HepG2 (cell line): ENCODE measurements around the gene FKBP8. TPM values are rescaled to one million over a fixed set of nuclear protein-coding genes. Genes with fewer than 3 reads are reported as not detected.

Experiments
- ARNT2 ChIP-seq: sonication (generic); formaldehyde crosslinking; IDR thresholded peaks from 2 replicates; pipeline ENCODE4 v1.8.0; 2022; ENCODE audit warnings: mild to moderate bottlenecking, low read depth, missing genetic modification reagents, moderate library complexity
- BORCS8-MEF2B ChIP-seq: sonication (generic); formaldehyde crosslinking; IDR thresholded peaks from 2 replicates; pipeline ENCODE4 v1.8.0; 2022; ENCODE audit warnings: mild to moderate bottlenecking, missing genetic modification reagents
- ELF3 ChIP-seq: IDR thresholded peaks from 2 replicates; pipeline ENCODE4 v1.6.1; 2016; ENCODE audit warnings: missing genetic modification reagents, missing compliant biosample characterization
- GLI4 ChIP-seq: sonication (generic); formaldehyde crosslinking; IDR thresholded peaks from 2 replicates; pipeline ENCODE4 v1.5.1; 2020; ENCODE audit warnings: missing genetic modification reagents, mild to moderate bottlenecking, moderate library complexity, borderline replicate concordance
- HOXA9 ChIP-seq: sonication (generic); formaldehyde crosslinking; IDR thresholded peaks from 2 replicates; pipeline ENCODE4 v1.8.1; 2022; ENCODE audit warnings: missing genetic modification reagents, mild to moderate bottlenecking, moderate library complexity, borderline replicate concordance
- MEF2D ChIP-seq: sonication (generic); formaldehyde crosslinking; IDR thresholded peaks from 2 replicates; pipeline ENCODE4 v1.5.1; 2020; ENCODE audit warnings: mild to moderate bottlenecking, missing genetic modification reagents
- PHF8 ChIP-seq: sonication (generic); formaldehyde crosslinking; IDR thresholded peaks from 2 replicates; pipeline ENCODE4 v1.5.0; 2020; ENCODE audit warnings: missing genetic modification reagents
- PRMT3 ChIP-seq: sonication (generic); formaldehyde crosslinking; IDR thresholded peaks from 2 replicates; pipeline ENCODE4 v1.8.1; 2022; ENCODE audit warnings: low read depth, mild to moderate bottlenecking, moderate library complexity, missing genetic modification reagents, borderline replicate concordance
- RARA ChIP-seq: IDR thresholded peaks from 2 replicates; pipeline ENCODE4 v1.6.1; 2016; ENCODE audit warnings: missing genetic modification reagents, missing compliant biosample characterization
- SOX6 ChIP-seq, 2 experiments: fragments of 450-650 bp in 1 of 2; sonication (generic) in 1 of 2; formaldehyde crosslinking in 1 of 2; IDR thresholded peaks; 2 replicates each; pipeline versions ENCODE4 v1.4.0 to v1.6.1; 2017 to 2020; ENCODE audit warnings: antibody characterized with exemption in 1 of 2, mild to moderate bottlenecking in 1 of 2, missing genetic modification reagents in 1 of 2
- TBX2 ChIP-seq: sonication (generic); formaldehyde crosslinking; IDR thresholded peaks from 2 replicates; pipeline ENCODE4 v1.5.0; 2020; ENCODE audit warnings: missing genetic modification reagents, mild to moderate bottlenecking, borderline replicate concordance
- ZNF235 ChIP-seq: sonication (generic); formaldehyde crosslinking; IDR thresholded peaks from 2 replicates; pipeline ENCODE4 v1.8.1; 2023; ENCODE audit warnings: mild to moderate bottlenecking, missing genetic modification reagents, borderline replicate concordance
- ZNF761 ChIP-seq: sonication (generic); formaldehyde crosslinking; conservative IDR thresholded peaks from 2 replicates; pipeline ENCODE4 v1.4.0; 2020; ENCODE audit warnings: mild to moderate bottlenecking, missing genetic modification reagents
- ZNF790 ChIP-seq: sonication (generic); formaldehyde crosslinking; IDR thresholded peaks from 2 replicates; pipeline ENCODE4 v1.8.0; 2022; ENCODE audit warnings: missing genetic modification reagents, mild to moderate bottlenecking, borderline replicate concordance
- polyA plus RNA-seq, 8 experiments: library from polyadenylated mRNA; depleted of rRNA in 3 of 8; stranded (reverse) in 7 of 8; unstranded in 1 of 8; fragments of >200 nt; fragmentation: Illumina TruSeq in 4 of 8; extraction: Trizol in 4 of 8; gene quantifications; 2 replicates each; pipeline versions ENCODE4 v1.2.1 to v1.2.3, GENCODE V29; 2011 to 2016; ENCODE audit warnings: low read depth in 4 of 8, missing spikeins in 1 of 8, mixed read lengths in 1 of 8; ENCODE audit not compliant: insufficient read depth in 1 of 8
- total RNA-seq, 5 experiments: library from RNA; depleted of rRNA; stranded (reverse); fragments of >200 nt; fragmentation: Illumina TruSeq; extraction: Trizol; gene quantifications; 2 replicates each; pipeline ENCODE4 v1.2.3, GENCODE V29; 2016; ENCODE audit warnings: low read depth in 1 of 5
- TF ChIP-seq, protein P1 (sequence below): sonication (generic); formaldehyde crosslinking; IDR thresholded peaks from 2 replicates; pipeline ENCODE4 v1.5.1; 2020; ENCODE audit warnings: mild to moderate bottlenecking, missing genetic modification reagents, moderate library complexity
- TF ChIP-seq, protein P2 (sequence below): IDR thresholded peaks from 2 replicates; pipeline ENCODE4 v1.6.1; 2016; ENCODE audit warnings: control low read depth
- TF ChIP-seq, protein P3 (sequence below): sonication (generic); formaldehyde crosslinking; IDR thresholded peaks from 2 replicates; pipeline ENCODE4 v1.5.1; 2020; ENCODE audit warnings: missing genetic modification reagents, mild to moderate bottlenecking, borderline replicate concordance
- TF ChIP-seq, protein P4 (sequence below): sonication (generic); formaldehyde crosslinking; IDR thresholded peaks from 2 replicates; pipeline ENCODE4 v1.5.0; 2020; ENCODE audit warnings: missing genetic modification reagents

FKBP8 gene
- total and polyA plus RNA-seq, 2 of the 13 experiments (the other 11 are each of a cell fraction or from before 2014, with no cell fraction given), result 81.7 to 93.9 TPM

DNA sequence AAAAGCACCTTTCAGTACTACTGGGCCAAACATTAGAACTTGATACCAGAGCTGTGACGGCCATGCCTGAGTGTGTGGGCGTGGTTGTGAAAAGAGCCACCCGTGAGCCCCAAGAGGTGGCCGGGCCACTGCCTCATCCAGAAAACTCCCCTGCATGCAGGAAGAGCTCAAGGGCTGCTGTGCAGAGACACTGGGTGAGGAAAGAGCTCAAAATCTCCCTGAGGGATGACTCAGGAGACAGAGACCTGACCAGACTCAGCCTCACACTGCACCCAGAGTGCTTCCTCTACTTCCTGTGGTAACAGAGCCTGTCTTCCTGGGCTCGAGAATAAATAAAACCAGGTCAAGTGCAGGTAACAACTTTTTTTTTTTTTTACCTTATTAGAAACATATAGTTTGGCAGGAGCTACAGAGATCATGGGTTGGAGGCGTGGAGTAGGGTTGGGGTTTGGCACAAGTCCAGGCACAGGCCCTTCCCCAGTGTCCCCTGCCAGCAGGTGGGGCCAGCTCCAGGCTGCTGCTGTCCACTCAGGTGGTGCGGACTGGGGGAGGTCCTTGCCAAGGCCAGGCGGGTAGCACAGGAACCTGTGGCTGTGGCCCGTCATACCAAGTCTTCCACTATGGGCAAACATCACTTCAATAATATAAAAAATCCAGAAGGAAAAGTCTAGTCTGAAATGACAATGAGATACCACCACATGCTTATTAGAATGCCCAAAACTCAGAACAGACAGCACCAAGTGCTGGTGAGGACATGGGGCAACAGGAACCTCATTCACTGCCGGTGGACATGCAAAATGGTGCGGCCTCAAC lies 47.0 kb downstream of the FKBP8 start (continued):
- TF ChIP-seq, protein P1, sequence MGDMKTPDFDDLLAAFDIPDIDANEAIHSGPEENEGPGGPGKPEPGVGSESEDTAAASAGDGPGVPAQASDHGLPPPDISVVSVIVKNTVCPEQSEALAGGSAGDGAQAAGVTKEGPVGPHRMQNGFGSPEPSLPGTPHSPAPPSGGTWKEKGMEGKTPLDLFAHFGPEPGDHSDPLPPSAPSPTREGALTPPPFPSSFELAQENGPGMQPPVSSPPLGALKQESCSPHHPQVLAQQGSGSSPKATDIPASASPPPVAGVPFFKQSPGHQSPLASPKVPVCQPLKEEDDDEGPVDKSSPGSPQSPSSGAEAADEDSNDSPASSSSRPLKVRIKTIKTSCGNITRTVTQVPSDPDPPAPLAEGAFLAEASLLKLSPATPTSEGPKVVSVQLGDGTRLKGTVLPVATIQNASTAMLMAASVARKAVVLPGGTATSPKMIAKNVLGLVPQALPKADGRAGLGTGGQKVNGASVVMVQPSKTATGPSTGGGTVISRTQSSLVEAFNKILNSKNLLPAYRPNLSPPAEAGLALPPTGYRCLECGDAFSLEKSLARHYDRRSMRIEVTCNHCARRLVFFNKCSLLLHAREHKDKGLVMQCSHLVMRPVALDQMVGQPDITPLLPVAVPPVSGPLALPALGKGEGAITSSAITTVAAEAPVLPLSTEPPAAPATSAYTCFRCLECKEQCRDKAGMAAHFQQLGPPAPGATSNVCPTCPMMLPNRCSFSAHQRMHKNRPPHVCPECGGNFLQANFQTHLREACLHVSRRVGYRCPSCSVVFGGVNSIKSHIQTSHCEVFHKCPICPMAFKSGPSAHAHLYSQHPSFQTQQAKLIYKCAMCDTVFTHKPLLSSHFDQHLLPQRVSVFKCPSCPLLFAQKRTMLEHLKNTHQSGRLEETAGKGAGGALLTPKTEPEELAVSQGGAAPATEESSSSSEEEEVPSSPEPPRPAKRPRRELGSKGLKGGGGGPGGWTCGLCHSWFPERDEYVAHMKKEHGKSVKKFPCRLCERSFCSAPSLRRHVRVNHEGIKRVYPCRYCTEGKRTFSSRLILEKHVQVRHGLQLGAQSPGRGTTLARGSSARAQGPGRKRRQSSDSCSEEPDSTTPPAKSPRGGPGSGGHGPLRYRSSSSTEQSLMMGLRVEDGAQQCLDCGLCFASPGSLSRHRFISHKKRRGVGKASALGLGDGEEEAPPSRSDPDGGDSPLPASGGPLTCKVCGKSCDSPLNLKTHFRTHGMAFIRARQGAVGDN (CRISPR knock-in tag), result peak; percentile 63
- TF ChIP-seq ELF3 (CRISPR knock-in tag), result no peak
- peak; percentile 72 for TF ChIP-seq RARA (CRISPR knock-in tag)
- no peak for TF ChIP-seq ZNF235
- TF ChIP-seq BORCS8-MEF2B (CRISPR knock-in tag), result no peak
- TF ChIP-seq, protein P2, sequence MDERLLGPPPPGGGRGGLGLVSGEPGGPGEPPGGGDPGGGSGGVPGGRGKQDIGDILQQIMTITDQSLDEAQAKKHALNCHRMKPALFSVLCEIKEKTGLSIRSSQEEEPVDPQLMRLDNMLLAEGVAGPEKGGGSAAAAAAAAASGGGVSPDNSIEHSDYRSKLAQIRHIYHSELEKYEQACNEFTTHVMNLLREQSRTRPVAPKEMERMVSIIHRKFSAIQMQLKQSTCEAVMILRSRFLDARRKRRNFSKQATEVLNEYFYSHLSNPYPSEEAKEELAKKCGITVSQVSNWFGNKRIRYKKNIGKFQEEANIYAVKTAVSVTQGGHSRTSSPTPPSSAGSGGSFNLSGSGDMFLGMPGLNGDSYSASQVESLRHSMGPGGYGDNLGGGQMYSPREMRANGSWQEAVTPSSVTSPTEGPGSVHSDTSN (CRISPR knock-in tag), result no peak
- TF ChIP-seq GLI4 (CRISPR knock-in tag), result no peak
- TF ChIP-seq PHF8, result no peak
- TF ChIP-seq ZNF790 (CRISPR knock-in tag), result no peak
- no peak for TF ChIP-seq TBX2 (CRISPR knock-in tag)
- no peak for TF ChIP-seq SOX6 (IDR thresholded peaks at IDR 0.05)
- 0 out of 2 replicates have a peak, but pooled peaks have one; percentile 5 for TF ChIP-seq SOX6 (CRISPR knock-in tag; IDR thresholded peaks at IDR 0.05)
- TF ChIP-seq MEF2D (CRISPR knock-in tag), result no peak
- no peak for TF ChIP-seq HOXA9 (CRISPR knock-in tag)
- TF ChIP-seq, protein P3, sequence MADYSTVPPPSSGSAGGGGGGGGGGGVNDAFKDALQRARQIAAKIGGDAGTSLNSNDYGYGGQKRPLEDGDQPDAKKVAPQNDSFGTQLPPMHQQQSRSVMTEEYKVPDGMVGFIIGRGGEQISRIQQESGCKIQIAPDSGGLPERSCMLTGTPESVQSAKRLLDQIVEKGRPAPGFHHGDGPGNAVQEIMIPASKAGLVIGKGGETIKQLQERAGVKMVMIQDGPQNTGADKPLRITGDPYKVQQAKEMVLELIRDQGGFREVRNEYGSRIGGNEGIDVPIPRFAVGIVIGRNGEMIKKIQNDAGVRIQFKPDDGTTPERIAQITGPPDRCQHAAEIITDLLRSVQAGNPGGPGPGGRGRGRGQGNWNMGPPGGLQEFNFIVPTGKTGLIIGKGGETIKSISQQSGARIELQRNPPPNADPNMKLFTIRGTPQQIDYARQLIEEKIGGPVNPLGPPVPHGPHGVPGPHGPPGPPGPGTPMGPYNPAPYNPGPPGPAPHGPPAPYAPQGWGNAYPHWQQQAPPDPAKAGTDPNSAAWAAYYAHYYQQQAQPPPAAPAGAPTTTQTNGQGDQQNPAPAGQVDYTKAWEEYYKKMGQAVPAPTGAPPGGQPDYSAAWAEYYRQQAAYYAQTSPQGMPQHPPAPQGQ (CRISPR knock-in tag), result no peak
- TF ChIP-seq ZNF761 (CRISPR knock-in tag), result no peak
- TF ChIP-seq ARNT2, result no peak
- no peak for TF ChIP-seq PRMT3 (CRISPR knock-in tag)
- TF ChIP-seq, protein P4, sequence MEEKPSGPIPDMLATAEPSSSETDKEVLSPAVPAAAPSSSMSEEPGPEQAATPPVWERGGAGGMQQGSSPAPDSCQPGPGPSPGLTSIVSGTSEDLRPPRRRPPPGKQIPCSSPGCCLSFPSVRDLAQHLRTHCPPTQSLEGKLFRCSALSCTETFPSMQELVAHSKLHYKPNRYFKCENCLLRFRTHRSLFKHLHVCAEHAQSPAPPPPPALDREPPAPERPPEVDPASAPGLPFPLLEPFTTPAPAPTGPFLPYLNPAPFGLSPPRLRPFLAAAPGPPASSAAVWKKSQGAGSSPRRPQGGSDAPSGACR (CRISPR knock-in tag), result no peak
